GM21526 (cell line): ENCODE data around the gene CTAGE9.
"Not testable (repeated sequence)": the region's sequence is repeated elsewhere in the genome, so short reads cannot be mapped to it uniquely, and the experiment has no call there.

Source experiments
- ATAC-seq: cut with Tn5 transposase; IDR thresholded peaks from one replicate; pipeline ENCODE4 v1.9.1; 2021; ENCODE audit warnings: moderate library complexity; ENCODE audit not compliant: unreplicated experiment, low FRiP score

The CTAGE9 gene

DNA sequence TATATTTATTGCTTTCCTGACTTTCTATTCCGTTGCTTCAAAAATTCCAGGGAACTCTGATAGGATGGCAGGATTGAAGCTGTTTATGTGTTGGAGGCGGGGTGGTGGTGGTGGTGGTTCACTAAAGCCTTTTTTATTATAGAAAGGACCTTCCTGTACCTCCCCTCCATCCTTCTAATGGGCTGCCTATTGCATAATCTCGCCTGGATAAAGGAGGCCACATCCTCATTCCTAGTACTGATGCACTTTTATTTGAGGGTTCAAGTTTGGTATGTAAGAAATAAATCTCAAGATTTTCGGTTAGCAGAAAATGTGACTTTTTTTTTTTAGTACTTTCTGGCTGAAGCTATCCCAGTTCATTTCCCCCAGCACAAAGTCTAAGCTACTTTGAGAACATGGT is 18.7 kb upstream of the CTAGE9 start:
- ATAC-seq = no peak

DNA sequence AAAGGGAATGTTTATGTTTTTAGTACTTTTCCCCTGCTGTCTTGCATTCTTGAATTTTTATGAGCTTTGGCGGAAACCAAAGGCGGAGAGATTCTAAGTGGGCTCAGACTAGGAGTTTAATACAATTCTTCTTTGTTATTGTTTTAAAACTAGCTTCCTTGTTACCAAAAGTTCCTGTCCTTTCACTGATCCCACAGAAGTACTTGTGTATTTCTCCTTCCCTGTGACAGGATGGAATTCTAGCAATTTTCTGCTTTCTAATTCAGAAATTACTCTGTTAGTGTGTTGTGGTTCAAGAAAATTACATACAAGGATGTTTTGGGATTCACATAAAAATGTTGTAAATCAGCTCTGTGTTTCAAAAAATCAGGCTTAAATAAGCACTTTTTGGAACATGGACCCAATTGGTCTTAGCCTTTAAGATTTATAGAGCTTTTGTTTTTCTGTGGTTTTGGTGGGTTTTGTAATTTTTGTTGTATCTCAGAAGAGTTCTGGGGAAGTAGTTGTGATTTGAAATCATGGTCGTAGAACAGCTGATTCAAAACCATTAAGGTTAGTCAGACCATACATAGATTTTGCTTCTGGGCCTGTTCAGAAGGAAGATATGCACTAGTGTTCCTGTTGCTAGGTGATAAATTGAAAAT is 17.6 kb upstream of the CTAGE9 start:
- ATAC-seq = no peak

DNA sequence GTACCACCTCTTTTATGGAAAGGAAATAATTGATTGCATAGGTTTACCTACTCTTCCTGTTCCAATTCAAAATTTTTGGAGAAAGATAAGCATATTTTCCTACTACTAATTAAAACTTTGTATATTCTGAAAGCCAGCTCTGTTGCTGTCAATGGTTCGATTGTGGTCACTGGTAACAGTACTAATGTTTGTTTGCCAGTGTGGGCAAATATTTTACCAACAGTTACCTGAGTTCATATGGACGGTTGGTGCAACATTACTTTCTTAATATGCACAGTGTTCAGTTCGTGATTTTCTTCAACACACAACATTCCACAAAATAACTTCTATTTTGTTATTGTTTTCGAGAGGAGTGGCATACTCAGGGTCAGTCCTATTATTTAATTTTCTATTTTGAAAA is 17.1 kb upstream of the CTAGE9 start:
- ATAC-seq = no peak

DNA sequence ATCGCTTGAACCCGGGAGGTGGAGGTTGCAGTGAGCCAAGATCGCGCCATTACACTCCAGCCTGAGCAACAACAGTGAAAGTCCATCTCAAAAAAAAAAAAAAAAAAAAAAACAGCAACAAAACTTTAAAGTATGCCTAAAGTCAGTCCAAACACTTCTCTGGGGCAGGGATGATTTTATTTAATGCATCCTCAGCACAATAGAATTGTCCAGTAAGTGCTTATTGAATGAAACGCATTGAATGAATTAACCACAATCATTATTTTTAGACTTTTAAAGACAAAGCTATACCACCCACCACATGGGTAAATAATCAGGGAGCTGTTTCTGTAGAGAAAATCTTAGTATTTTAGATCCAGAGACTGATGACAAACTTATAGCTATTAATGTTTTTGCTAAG is 16.6 kb upstream of the CTAGE9 start:
- no peak for ATAC-seq

GRCh38 chr6:131724114-131724513 is 13.3 kb upstream of the CTAGE9 start:
- no peak for ATAC-seq

- ATAC-seq = no peak
Observed at GRCh38 chr6:131721161-131721560, 10.3 kb upstream of the CTAGE9 start.

GRCh38 chr6:131717836-131718542 is 7.2 kb upstream of the CTAGE9 start:
- ATAC-seq = no peak

GRCh38 chr6:131715567-131715966 is 4.8 kb upstream of the CTAGE9 start:
- peak; percentile 62 for ATAC-seq

GRCh38 chr6:131703905-131704304 is 6.9 kb downstream of the CTAGE9 start:
- ATAC-seq = not testable (repeated sequence)

DNA sequence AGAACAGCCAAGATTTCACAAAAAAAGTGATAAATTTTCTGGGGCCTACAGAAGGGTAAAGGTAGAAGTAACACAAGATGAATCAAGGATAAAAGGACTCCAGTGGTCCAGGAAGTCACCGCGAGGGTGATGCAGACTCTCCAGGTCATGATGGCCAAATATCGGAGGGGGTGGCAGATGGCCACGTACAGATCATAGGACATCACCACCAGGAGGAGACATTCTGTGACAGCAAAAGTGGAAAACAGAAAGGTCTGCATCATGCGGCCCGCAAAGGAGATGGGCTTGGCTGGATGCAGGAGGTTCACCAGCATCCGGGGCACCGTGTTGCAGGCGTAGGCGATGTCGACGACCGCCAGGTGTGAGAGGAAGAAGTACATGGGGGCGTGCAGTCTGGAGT is 10.0 kb downstream of the CTAGE9 start:
- not testable (repeated sequence) for ATAC-seq

DNA sequence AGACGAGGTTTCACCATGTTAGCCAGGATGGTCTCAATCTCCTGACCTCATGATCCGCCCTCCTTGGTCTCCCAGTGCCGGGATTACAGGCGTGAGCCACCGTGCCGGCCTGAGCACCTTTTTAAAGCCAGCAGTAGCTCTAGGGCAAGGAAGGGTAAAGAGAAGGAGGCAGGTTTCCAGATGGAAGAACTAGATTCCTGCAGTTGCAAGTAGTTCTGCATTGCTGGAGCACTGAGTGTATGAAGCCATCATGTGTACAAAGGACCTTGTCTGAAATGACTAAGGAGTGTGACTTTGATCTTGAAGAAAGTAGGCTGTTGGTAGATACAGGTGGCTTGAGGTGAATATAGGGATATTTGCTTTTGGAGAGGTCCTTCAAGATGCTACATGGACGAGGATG is 13.9 kb downstream of the CTAGE9 start:
- no peak for ATAC-seq

DNA sequence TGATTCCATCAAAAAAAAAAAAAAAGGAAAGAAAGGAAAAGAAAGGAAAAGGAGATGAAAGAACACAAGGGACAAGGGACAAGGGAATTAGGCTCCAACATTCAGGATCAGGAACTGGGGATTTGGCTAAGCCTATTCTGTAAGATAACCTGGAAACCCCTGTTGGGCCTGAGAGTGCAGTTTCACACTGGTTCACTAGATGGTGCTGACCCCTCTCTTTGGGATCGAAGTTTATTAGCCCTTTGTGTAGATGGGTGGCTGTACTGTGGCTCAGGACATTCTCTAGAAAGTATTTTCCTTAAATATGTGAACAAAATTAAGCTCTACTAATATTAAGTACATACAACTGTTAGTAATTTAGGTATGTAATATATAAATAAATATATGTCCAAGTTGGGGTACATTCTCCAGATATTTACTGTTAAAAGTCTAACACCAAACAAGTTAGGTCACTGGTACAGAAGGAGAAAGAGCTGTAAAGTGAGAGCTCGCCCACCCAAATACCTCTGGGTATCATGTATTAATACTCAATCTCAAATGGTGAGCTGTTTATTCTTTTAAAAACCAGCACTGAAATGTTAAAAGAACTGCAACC is 15.9 kb downstream of the CTAGE9 start:
- ATAC-seq = peak; percentile 89

DNA sequence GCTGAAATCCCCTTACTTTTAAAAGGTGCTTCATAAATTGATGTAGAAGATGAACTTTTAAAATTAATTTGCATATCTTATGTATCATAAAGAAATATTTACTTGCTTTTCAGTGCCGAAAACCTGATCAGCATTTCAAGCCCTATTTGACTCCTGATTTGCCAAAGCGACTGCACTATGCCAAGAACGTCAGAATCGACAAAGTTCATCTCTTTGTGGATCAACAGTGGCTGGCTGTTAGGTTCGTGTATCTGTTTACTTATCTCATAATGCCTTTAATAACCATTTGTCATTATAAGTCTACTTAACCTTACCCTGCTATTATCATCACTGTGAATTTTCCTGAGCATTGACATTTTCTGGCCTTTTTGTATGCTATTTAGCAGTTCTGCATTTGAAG is 17.4 kb downstream of the CTAGE9 start:
- ATAC-seq = no peak

GRCh38 chr6:131692589-131692988 is 18.2 kb downstream of the CTAGE9 start:
- no peak for ATAC-seq

DNA sequence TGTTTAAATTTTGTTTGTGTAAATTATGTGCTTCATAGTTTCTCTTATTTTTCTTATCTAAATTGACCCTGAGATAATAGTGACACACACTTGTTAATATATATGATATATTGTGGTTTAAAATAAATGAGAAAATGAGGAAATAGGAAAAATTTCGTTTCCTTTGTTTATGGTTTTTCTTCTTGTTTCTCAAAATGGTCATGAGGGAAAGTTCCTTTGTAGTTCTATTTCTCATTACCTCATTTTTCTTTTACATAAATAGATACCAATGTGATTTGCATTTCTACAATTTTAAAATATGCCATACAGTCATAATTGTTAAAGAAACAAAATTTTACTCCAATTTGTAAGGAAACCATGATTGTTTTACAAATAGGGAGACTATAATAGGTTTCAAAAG is 18.8 kb downstream of the CTAGE9 start:
- no peak for ATAC-seq

DNA sequence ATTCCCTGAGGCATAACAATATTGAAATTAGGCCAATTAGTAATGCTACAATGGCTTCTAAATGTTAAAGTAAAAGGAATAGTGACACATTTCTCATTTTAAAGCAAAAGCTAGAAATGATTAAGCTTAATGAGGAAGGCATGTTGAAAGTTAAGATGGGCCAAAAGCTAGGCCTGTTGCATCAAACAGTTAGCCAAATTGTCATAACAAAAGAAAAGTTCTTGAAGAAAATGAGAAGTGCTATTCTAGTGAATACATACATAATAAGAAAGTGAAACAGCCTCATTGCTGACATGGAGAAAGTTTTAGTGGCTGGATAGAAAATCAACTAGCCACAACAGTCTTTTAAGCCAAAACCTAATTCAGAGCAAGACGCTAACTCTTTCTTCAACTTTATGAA is 22.5 kb downstream of the CTAGE9 start:
- peak; percentile 42 for ATAC-seq

GRCh38 chr6:131687022-131687421 is 23.8 kb downstream of the CTAGE9 start:
- no peak for ATAC-seq

DNA sequence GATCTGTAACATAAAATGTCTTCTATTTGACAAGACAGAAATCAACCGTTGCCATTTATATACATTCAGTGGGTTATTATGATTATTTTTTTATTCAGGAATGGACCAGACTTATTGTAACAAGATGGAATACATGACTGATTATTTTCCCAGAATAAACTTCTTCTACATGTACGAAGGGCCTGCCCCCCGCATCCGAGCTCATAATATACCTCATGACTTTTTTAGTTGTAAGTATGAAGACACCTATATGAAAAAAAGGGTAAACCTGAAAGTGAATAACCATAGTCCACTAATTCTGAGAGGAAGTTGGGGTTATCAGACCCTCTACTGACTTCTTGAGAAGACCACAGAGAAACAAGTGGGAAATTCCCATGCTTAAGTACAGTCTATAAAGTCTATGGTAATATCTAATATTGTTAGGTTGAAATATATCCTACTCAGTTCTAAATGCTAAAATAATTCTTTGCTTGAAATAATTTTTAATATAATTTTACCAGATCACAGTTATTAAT is 25.5 kb downstream of the CTAGE9 start:
- peak; percentile 57 for ATAC-seq

DNA sequence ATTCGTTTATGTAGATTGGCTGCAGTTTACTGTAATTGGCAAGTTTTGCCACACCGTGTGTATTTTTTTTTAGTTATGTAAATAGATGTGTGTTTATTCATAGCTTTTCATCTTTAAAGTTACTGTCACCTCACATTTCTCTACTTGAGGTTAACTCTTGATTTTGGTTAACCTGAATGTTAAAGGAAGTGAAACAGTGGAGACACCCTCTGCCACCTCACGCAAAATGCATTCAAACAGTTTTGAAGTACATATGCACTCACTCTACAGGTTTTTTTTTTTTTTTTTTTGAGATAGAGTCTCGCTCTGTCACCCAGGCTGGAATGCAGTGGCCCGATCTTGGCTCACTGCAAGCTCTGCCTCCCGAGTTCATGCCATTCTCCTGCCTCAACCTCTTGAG is 27.3 kb downstream of the CTAGE9 start:
- ATAC-seq = peak; percentile 90

DNA sequence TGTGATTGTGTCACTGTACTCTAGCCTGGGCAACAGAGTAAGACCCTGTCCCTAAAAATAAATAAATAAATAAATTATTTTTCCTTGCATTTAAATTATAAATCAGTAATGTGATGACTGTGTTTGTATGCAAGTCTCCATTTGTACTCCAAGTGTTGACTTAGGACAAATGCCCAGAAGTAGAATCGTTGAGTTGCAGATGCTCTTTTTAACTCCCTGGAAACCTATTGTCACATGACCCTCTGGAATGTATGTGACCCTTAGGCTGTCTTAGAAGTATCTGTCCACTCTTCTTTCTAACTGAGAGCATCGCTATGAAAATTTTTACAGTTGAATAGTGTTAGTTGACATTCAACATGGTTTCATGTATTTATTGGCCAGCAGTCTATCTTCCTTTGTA is 28.4 kb downstream of the CTAGE9 start:
- ATAC-seq = no peak

DNA sequence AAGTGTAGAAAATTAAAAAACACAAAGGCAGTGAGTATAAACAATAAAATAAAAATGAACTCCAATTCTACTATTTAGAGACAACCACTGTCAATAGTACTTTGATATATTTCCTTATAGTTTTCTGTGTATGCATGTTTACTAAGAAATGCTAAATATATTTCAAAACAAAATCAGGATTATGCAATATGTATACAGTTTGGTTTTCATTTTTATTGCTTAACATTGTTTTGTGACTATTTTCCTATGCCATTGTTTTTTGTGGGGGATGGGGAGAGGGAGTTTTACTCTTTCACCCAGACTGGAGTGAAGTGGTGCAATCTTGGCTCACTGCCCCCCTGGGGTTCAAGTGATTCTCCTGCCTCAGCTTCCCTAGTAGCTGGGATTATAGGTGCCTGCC is 29.2 kb downstream of the CTAGE9 start:
- ATAC-seq = no peak

DNA sequence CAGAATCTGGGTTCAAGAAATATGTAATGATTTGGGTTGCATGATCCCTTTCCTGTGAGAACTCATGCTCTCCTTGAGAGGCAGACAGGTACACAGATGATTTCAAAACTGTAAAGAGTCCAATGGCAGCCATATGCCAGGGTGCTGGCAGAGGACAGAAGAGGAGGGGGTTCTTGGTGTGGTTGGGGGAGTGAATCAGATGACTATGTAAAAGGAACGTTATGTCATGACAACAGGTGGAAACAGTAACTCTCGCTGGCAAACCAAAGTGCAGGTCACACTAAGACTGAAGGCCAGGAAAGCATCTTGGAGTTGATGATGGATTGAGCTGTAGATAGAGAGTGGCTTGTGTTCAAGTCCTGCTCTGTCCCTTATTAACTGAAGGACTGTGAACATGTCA is 29.9 kb downstream of the CTAGE9 start:
- no peak for ATAC-seq
